ENCODE measurements around the gene ANO9.

The ANO9 gene, protein sequence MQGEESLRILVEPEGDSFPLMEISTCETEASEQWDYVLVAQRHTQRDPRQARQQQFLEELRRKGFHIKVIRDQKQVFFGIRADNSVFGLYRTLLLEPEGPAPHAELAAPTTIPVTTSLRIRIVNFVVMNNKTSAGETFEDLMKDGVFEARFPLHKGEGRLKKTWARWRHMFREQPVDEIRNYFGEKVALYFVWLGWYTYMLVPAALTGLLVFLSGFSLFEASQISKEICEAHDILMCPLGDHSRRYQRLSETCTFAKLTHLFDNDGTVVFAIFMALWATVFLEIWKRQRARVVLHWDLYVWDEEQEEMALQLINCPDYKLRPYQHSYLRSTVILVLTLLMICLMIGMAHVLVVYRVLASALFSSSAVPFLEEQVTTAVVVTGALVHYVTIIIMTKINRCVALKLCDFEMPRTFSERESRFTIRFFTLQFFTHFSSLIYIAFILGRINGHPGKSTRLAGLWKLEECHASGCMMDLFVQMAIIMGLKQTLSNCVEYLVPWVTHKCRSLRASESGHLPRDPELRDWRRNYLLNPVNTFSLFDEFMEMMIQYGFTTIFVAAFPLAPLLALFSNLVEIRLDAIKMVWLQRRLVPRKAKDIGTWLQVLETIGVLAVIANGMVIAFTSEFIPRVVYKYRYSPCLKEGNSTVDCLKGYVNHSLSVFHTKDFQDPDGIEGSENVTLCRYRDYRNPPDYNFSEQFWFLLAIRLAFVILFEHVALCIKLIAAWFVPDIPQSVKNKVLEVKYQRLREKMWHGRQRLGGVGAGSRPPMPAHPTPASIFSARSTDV

DNA sequence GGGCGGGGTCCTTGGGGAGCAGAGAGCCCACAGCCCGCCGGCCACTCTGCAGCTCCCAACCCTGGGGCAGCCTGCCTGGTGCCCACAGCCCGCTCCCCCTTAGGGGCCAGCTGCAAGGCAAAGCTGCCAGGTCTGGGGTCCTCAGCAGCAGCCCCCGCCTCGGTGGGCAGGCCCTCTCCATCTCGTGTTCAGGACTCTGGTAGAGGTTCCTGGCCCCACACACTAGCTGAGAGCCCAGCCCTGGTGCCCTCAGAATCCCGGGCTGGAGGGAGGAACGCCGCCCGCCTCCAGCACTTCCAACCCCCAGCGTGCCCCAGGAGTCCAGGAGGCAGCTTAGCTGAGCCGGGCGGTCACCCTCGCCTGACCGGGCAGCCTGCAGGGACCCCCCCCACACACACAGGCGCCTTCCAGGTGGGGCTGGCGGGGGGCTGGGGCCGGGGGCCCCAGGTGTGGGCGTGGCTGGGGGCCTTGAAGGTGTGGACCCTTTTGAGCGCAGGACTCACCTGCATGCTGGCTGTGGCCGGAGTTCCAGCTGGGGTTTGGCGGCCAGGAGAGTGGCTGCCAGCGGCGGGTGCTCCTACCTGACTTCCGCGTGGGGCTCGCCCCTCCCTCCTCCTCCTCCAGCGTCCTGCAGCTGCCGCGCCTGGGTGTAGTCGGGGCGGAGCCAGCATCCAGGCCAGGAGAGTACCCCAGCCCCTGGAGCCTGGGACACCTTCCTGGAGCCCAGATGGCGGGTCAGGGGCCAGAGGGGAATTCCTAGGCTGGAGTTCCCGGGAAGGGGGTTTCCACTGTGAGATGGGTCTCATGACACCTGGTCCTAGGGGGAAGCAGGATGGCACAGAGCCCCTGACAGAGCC lies at the start of gene ANO9:
Gene ANO9 (minus strand): TSS at position 594 of the 857 bp plus-strand sequence. CDS start 85 bp downstream, at position 509.
- Histone ChIP-seq H3K27me3 (ENCODE audit: low read depth, low read length) (no peaks in the 10 kb centered on the region), H3K9me3 (ENCODE audit: insufficient read depth, low read length) (no peaks in the 10 kb centered on the region), H2AFZ (ENCODE audit: low read depth, low read length) (0 out of 2 replicates have a peak within 1 kb of the TSS, but pooled peaks have one; percentile 47), H3K4me2 (ENCODE audit: low read length) (peak within 1 kb of the TSS; percentile 85), H3K36me3 (replicated peaks; ENCODE audit: low read depth, low read length) (no peaks in the 10 kb centered on the region), H4K20me1 (ENCODE audit: insufficient read depth, low read length) (no peaks in the 10 kb centered on the region), H3K9ac (ENCODE audit: low read length) (peak within 1 kb of the TSS; percentile 71), H3K27ac (ENCODE audit: low read length) (no peak within 1 kb of the TSS), H3K79me2 (ENCODE audit: low read length) (no peaks in the 10 kb centered on the region), H3K4me3 (ENCODE audit: low read length) (peak within 1 kb of the TSS; percentile 82), H3K4me1 (ENCODE audit: low read length) (peaks cover 8% of the 10 kb centered on the region)
- TF ChIP-seq EZH2phosphoT487 (IDR thresholded peaks at IDR 0.05; ENCODE audit: low read depth): no peak
- TF ChIP-seq, protein P1, sequence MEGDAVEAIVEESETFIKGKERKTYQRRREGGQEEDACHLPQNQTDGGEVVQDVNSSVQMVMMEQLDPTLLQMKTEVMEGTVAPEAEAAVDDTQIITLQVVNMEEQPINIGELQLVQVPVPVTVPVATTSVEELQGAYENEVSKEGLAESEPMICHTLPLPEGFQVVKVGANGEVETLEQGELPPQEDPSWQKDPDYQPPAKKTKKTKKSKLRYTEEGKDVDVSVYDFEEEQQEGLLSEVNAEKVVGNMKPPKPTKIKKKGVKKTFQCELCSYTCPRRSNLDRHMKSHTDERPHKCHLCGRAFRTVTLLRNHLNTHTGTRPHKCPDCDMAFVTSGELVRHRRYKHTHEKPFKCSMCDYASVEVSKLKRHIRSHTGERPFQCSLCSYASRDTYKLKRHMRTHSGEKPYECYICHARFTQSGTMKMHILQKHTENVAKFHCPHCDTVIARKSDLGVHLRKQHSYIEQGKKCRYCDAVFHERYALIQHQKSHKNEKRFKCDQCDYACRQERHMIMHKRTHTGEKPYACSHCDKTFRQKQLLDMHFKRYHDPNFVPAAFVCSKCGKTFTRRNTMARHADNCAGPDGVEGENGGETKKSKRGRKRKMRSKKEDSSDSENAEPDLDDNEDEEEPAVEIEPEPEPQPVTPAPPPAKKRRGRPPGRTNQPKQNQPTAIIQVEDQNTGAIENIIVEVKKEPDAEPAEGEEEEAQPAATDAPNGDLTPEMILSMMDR (IDR thresholded peaks at IDR 0.05; ENCODE audit: low read depth, low read length): no peak

DNA sequence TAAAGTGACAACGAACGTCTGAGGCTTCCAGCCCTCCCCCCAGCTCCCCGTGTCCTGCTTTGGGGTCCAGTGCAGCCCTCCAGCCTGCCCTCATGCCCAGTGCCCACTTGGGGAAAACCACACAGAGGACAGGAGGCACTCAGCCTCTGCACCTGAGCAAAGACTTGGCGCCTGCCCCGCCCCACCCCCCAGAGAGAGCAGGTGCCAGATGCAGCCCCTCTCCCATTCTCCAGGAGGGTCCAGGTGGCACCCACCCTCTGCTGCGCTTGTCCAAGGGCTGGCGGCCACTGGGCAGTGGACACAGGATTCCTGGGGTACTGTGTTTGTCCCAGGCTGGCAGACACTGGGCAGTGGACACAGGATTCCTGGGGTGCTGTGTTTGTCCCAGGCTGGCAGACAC lies 49.5 kb upstream of the ANO9 start:
- Histone ChIP-seq H4K20me1 (ENCODE audit: insufficient read depth, low read length) (no peaks in the 10 kb centered on the region), H3K79me2 (ENCODE audit: low read length) (no peaks in the 10 kb centered on the region), H3K27ac (ENCODE audit: low read length) (no peak overlapping the region), H3K4me1 (ENCODE audit: low read length) (no peaks in the 10 kb centered on the region), H3K4me3 (ENCODE audit: low read length) (no peak overlapping the region), H3K9me3 (ENCODE audit: insufficient read depth, low read length) (no peaks in the 10 kb centered on the region), H3K36me3 (replicated peaks; ENCODE audit: low read depth, low read length) (peaks cover 5% of the 10 kb centered on the region), H2AFZ (ENCODE audit: low read depth, low read length) (no peak overlapping the region), H3K4me2 (ENCODE audit: low read length) (no peak overlapping the region), H3K27me3 (ENCODE audit: low read depth, low read length) (no peaks in the 10 kb centered on the region), H3K9ac (ENCODE audit: low read length) (no peak overlapping the region)
- TF ChIP-seq, protein P1 (IDR thresholded peaks at IDR 0.05; ENCODE audit: low read depth, low read length): no peak
- no peak for TF ChIP-seq EZH2phosphoT487 (IDR thresholded peaks at IDR 0.05; ENCODE audit: low read depth)

DNA sequence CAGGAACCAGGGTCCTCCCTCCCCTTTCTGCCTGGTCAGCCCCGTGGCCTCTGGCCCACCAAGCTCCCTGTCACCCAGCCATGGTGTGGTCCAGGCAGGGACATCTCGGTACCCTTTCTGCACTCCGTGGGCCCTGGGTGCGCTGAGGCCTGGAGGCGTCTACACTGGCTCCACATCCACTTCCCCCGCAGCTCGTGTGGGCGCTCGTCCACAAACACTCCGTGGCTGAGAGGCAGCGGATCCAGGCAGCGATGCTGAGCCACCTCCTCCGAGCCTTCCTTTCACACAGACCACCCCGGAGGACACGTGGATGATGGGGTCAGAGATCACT lies 49.1 kb upstream of the ANO9 start:
- Histone ChIP-seq H4K20me1 (ENCODE audit: insufficient read depth, low read length) (no peaks in the 10 kb centered on the region), H3K4me3 (ENCODE audit: low read length) (no peak overlapping the region)

More for the DNA sequence above, 49.1 kb upstream of the ANO9 start:
- Histone ChIP-seq H3K9me3 (ENCODE audit: insufficient read depth, low read length) (no peaks in the 10 kb centered on the region), H3K9ac (ENCODE audit: low read length) (no peak overlapping the region), H3K27me3 (ENCODE audit: low read depth, low read length) (no peaks in the 10 kb centered on the region), H3K36me3 (replicated peaks; ENCODE audit: low read depth, low read length) (peaks cover 5% of the 10 kb centered on the region), H3K79me2 (ENCODE audit: low read length) (no peaks in the 10 kb centered on the region), H2AFZ (ENCODE audit: low read depth, low read length) (no peak overlapping the region), H3K4me2 (ENCODE audit: low read length) (no peak overlapping the region), H3K4me1 (ENCODE audit: low read length) (no peaks in the 10 kb centered on the region), H3K27ac (ENCODE audit: low read length) (no peak overlapping the region)
- no peak for TF ChIP-seq EZH2phosphoT487 (IDR thresholded peaks at IDR 0.05; ENCODE audit: low read depth)
- TF ChIP-seq, protein P1 (IDR thresholded peaks at IDR 0.05; ENCODE audit: low read depth, low read length): no peak
